Parathyroid adenoma (tissue), 2 donors: ENCODE data around the gene TMEM44.

Source experiments
- H2AFZ ChIP-seq: fragments of 300-600 bp; sonication (generic); one replicate; pipeline ENCODE4 v1.7.0; 2017; ENCODE audit warnings: antibody characterized with exemption, mild to moderate bottlenecking
- H3K27ac ChIP-seq: fragments of 300-600 bp; sonication (generic); one replicate; pipeline ENCODE4 v1.7.0; 2017
- H3K27me3 ChIP-seq: fragments of 300-600 bp; sonication (generic); one replicate; pipeline ENCODE4 v1.7.0; 2017; ENCODE audit warnings: low read length; ENCODE audit not compliant: control insufficient read depth, insufficient read depth
- H3K36me3 ChIP-seq: fragments of 300-600 bp; sonication (generic); one replicate; pipeline ENCODE4 v1.7.0; 2017; ENCODE audit warnings: low read length; ENCODE audit not compliant: control insufficient read depth, insufficient read depth
- H3K4me1 ChIP-seq: fragments of 300-600 bp; sonication (generic); one replicate; pipeline ENCODE4 v1.7.0; 2017; ENCODE audit warnings: control low read depth
- H3K4me2 ChIP-seq: fragments of 300-600 bp; sonication (generic); one replicate; pipeline ENCODE4 v1.7.0; 2017; ENCODE audit warnings: low read length
- H3K4me3 ChIP-seq: fragments of 300-600 bp; sonication (generic); one replicate; pipeline ENCODE4 v1.7.0; 2017; ENCODE audit warnings: low read depth, low read length
- H3K79me2 ChIP-seq: fragments of 300-600 bp; sonication (generic); one replicate; pipeline ENCODE4 v1.7.0; 2017; ENCODE audit warnings: control low read depth
- H3K9ac ChIP-seq: fragments of 300-600 bp; sonication (generic); one replicate; pipeline ENCODE4 v1.7.0; 2017; ENCODE audit warnings: mild to moderate bottlenecking
- H3K9me3 ChIP-seq: fragments of 300-600 bp; sonication (generic); one replicate; pipeline ENCODE4 v1.7.0; 2017; ENCODE audit warnings: low read length; ENCODE audit not compliant: control insufficient read depth
- TF ChIP-seq, protein P1 (sequence below): fragments of 300-600 bp; sonication (generic); IDR thresholded peaks from one replicate; pipeline ENCODE4 v1.7.0; 2017; ENCODE audit warnings: antibody characterized with exemption, mild to moderate bottlenecking
- donor health status: primary hyperparathyroidism.

Gene TMEM44

DNA sequence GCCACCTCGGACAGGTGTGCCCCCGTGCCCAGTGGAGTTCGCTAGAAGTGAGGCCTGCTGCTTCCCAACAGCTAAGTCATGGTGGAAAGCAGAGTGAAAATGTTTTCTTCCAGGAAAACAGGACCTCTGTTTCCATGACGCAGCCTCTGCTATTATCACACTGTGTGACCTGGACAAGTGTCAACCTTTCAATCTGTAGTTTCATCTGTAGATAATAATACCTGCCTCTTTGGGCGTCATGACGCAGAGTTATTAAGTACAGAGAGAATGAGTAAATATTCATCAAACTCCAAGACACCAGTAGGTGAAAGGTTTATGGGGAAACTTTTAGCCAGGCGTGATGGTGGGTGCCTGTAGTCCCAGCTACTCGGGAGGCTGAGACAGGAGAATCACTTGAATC lies 62.3 kb downstream of the TMEM44 start:
- Histone ChIP-seq H3K4me3 (no peak overlapping the region), H2AFZ (no peak overlapping the region), H3K9ac (no peak overlapping the region), H3K4me1 (peaks cover 18% of the 10 kb centered on the region), H3K79me2 (no peaks in the 10 kb centered on the region), H3K36me3 (no peaks in the 10 kb centered on the region), H3K27ac (no peak overlapping the region), H3K4me2 (no peak overlapping the region), H3K27me3 (no peaks in the 10 kb centered on the region), H3K9me3 (no peaks in the 10 kb centered on the region)
- TF ChIP-seq, protein P1, sequence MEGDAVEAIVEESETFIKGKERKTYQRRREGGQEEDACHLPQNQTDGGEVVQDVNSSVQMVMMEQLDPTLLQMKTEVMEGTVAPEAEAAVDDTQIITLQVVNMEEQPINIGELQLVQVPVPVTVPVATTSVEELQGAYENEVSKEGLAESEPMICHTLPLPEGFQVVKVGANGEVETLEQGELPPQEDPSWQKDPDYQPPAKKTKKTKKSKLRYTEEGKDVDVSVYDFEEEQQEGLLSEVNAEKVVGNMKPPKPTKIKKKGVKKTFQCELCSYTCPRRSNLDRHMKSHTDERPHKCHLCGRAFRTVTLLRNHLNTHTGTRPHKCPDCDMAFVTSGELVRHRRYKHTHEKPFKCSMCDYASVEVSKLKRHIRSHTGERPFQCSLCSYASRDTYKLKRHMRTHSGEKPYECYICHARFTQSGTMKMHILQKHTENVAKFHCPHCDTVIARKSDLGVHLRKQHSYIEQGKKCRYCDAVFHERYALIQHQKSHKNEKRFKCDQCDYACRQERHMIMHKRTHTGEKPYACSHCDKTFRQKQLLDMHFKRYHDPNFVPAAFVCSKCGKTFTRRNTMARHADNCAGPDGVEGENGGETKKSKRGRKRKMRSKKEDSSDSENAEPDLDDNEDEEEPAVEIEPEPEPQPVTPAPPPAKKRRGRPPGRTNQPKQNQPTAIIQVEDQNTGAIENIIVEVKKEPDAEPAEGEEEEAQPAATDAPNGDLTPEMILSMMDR, result no peak

DNA sequence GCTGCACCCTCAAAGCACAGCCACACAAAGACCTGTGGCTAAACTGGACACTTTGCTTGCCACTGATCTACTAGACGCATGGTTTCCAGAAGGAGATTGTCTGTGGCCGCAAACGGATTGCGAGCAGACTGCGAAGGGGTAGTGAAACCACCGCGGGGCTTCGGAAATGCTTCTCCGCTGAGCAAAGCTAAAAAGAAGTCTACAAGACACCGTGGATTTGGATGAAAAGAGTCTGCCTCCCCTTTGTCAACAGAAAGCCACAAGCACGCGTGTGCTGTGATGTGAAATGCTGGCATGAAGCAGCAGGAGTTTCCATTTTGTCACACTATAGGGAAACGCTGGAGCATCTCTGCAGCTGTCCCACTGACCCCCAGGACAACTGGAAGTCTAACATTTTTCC lies 63.0 kb downstream of the TMEM44 start:
- no peak overlapping the region for H3K4me2 ChIP-seq
- H2AFZ ChIP-seq, result no peak overlapping the region
- no peaks in the 10 kb centered on the region for H3K27me3 ChIP-seq
- H3K9ac ChIP-seq, result no peak overlapping the region
- no peak overlapping the region for H3K4me3 ChIP-seq
- H3K9me3 ChIP-seq, result no peaks in the 10 kb centered on the region
- no peaks in the 10 kb centered on the region for H3K79me2 ChIP-seq
- no peaks in the 10 kb centered on the region for H3K36me3 ChIP-seq
- TF ChIP-seq, protein P1, result no peak
- H3K4me1 ChIP-seq, result peaks cover 12% of the 10 kb centered on the region
- H3K27ac ChIP-seq, result no peak overlapping the region

DNA sequence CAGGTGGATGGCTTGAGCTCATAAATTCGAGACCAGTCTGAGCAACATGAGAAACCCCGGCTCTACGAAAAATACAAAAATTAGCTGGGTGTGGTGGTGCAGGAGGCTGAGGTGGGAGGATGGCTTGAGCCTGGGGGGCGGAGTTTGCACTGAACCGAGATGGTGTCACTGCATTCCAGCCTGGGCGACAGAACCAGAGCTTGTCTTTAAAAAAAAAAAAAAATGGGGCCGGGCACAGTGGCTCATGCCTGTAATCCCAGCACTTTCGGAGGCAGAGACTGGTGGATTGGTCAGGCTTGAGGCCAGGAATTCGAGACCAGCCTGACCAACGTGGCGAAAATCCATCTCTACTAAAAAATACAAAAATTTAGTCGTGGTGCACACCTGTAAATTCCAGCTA lies 64.0 kb downstream of the TMEM44 start:
- Histone ChIP-seq H3K4me2 (no peak overlapping the region), H3K9ac (no peak overlapping the region), H3K4me1 (peaks cover 7% of the 10 kb centered on the region), H3K9me3 (no peaks in the 10 kb centered on the region), H3K79me2 (no peaks in the 10 kb centered on the region), H3K27ac (no peak overlapping the region), H2AFZ (no peak overlapping the region), H3K27me3 (no peaks in the 10 kb centered on the region), H3K36me3 (no peaks in the 10 kb centered on the region), H3K4me3 (no peak overlapping the region)
- TF ChIP-seq, protein P1, result no peak

DNA sequence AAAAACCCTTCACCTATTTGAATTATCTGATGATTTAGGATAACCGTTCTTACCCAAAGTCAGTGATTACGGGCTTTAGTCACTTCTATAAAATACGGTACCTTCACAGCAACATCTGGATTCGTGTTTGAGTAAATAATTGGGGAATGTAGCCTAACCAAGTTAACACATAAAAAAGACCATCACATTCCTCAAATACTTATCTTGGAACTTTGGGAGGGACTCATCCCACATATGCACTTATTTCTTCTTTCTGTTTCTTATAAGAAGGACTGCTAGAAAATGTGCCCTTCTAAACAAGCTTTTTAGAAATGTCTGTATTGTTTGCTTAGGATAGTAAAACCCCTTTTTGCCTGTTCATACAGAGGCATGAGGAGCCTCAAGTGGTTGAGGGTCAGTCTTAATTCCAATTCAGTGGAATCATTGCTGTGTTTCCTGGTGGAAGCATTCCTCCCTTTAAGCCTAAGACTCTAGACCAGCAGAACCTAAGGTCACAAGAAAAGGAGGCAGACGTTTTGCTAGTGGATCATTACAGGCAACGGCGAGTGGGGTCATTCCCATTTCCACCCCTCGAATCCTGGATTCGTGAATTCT lies 67.5 kb downstream of the TMEM44 start:
- Histone ChIP-seq H3K4me3 (no peak overlapping the region), H3K4me1 (no peaks in the 10 kb centered on the region), H3K27ac (no peak overlapping the region), H3K9ac (no peak overlapping the region), H3K27me3 (no peaks in the 10 kb centered on the region), H2AFZ (no peak overlapping the region), H3K9me3 (no peaks in the 10 kb centered on the region), H3K79me2 (no peaks in the 10 kb centered on the region), H3K36me3 (no peaks in the 10 kb centered on the region), H3K4me2 (no peak overlapping the region)
- TF ChIP-seq, protein P1, result no peak

DNA sequence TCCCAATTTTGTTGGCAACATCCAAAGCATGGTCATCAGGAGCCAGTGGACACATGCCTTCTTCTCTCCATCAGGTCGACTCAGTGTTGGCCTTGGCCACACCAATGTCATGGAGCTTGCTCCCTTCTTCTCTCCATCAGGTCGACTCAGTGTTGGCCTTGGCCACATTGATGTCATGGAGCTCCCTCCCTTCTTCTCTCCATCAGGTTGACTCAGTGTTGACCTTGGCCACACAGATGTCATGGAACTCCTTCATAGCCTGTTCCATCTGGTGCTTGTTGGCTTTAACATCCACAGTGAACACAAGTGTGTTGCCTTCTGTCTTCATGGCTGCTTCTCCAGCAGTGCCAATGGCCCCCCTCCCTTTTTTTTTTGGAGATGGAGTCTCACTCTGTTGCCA lies 70.2 kb downstream of the TMEM44 start:
- H3K27me3 ChIP-seq, result no peaks in the 10 kb centered on the region
- H3K4me2 ChIP-seq, result no peak overlapping the region
- H2AFZ ChIP-seq, result no peak overlapping the region
- no peaks in the 10 kb centered on the region for H3K36me3 ChIP-seq
- no peaks in the 10 kb centered on the region for H3K79me2 ChIP-seq
- TF ChIP-seq, protein P1, result no peak
- no peaks in the 10 kb centered on the region for H3K9me3 ChIP-seq
- H3K9ac ChIP-seq, result no peak overlapping the region
- no peaks in the 10 kb centered on the region for H3K4me1 ChIP-seq
- H3K4me3 ChIP-seq, result no peak overlapping the region
- H3K27ac ChIP-seq, result no peak overlapping the region
